Glomerular visceral epithelial cell (primary cell): ENCODE results near the gene ACSL1.
"Not testable (repeated sequence)": the region's sequence is repeated elsewhere in the genome, so short reads cannot be mapped to it uniquely, and the experiment has no call there.

ENCODE experiments used
- DNase-seq: peaks from one replicate; pipeline ENCODE4 v3.0.0-alpha.2; 2016; ENCODE audit errors: extremely low spot score

ACSL1 gene

GRCh38 chr4:184756399-184756798 lies 69.4 kb downstream of the ACSL1 start:
- no peak for DNase-seq

GRCh38 chr4:184755278-184755677 lies 70.5 kb downstream of the ACSL1 start:
- DNase-seq, result peak; percentile 14

GRCh38 chr4:184752496-184753275 lies 73.1 kb downstream of the ACSL1 start:
- no peak for DNase-seq

GRCh38 chr4:184751585-184751956 lies 74.2 kb downstream of the ACSL1 start:
- DNase-seq, result no peak

- no peak for DNase-seq
These were observed 74.7 kb downstream of the ACSL1 start for GRCh38 chr4:184750926-184751584.

- DNase-seq, result no peak
These were observed 77.5 kb downstream of the ACSL1 start for GRCh38 chr4:184748251-184748652.

GRCh38 chr4:184747034-184747830 lies 78.5 kb downstream of the ACSL1 start:
- DNase-seq, result no peak

- peak; percentile 76 for DNase-seq
These were observed 79.7 kb downstream of the ACSL1 start for GRCh38 chr4:184745831-184746795.

GRCh38 chr4:184744236-184744635 lies 81.5 kb downstream of the ACSL1 start:
- DNase-seq, result no peak

GRCh38 chr4:184743650-184744049 lies 82.1 kb downstream of the ACSL1 start:
- no peak for DNase-seq

- not testable (repeated sequence) for DNase-seq
These were observed 84.1 kb downstream of the ACSL1 start for GRCh38 chr4:184741651-184742050.

- no peak for DNase-seq
These were observed 84.8 kb downstream of the ACSL1 start for GRCh38 chr4:184740980-184741391.

- DNase-seq, result not testable (repeated sequence)
These were observed 86.2 kb downstream of the ACSL1 start for GRCh38 chr4:184739575-184739974.

GRCh38 chr4:184734758-184735157 lies 91.0 kb downstream of the ACSL1 start:
- no peak for DNase-seq

- DNase-seq, result peak; percentile 99
These were observed 91.9 kb downstream of the ACSL1 start, which contains the start of gene CENPU for GRCh38 chr4:184733654-184734524. Gene CENPU, minus strand, starts transcription at chr4:184734096. Its CDS starts 34 bp downstream, at chr4:184734062.

GRCh38 chr4:184732126-184732525 lies 93.6 kb downstream of the ACSL1 start:
- peak; percentile 58 for DNase-seq

- DNase-seq, result no peak
These were observed 94.7 kb downstream of the ACSL1 start for GRCh38 chr4:184731056-184731455.

- no peak for DNase-seq
These were observed 95.8 kb downstream of the ACSL1 start for GRCh38 chr4:184729946-184730345.

- DNase-seq, result no peak
These were observed 96.9 kb downstream of the ACSL1 start for GRCh38 chr4:184728858-184729257.

GRCh38 chr4:184727430-184727829 lies 98.3 kb downstream of the ACSL1 start:
- no peak for DNase-seq
